Cardiac muscle cell (in vitro differentiated cells and primary cell): ENCODE measurements around the gene SLC7A10. TPM values are rescaled to one million over a fixed set of nuclear protein-coding genes. Genes with fewer than 3 reads are reported as not detected.

Source experiments
- DNase-seq, 2 donors: peaks; one replicate each; pipeline versions ENCODE4 v3.0.0 to v3.0.0-alpha.2; 2010 to 2017; ENCODE audit warnings: low read depth in 1 of 2, low spot score in 1 of 2
- H3K27ac ChIP-seq: fragments of 200-600 bp; sonication (generic); 2 replicates; pipeline ENCODE4 v1.5.1; 2016
- H3K27me3 ChIP-seq: fragments of 200-600 bp; sonication (generic); 2 replicates; pipeline ENCODE4 v1.6.0; 2016; ENCODE audit warnings: control low read depth
- H3K36me3 ChIP-seq: fragments of 200-600 bp; sonication (generic); 2 replicates; pipeline ENCODE4 v1.5.1; 2016; ENCODE audit warnings: control low read depth
- H3K4me1 ChIP-seq: fragments of 200-600 bp; sonication (generic); 2 replicates; pipeline ENCODE4 v1.8.1; 2017; ENCODE audit warnings: low read depth, mild to moderate bottlenecking, mixed run types
- H3K4me3 ChIP-seq: fragments of 200-600 bp; sonication (generic); 2 replicates; pipeline ENCODE4 v1.5.1; 2016; ENCODE audit warnings: mild to moderate bottlenecking
- H3K9me3 ChIP-seq: fragments of 200-600 bp; sonication (generic); 2 replicates; pipeline ENCODE4 v1.5.1; 2017; ENCODE audit warnings: low read depth, mild to moderate bottlenecking, control low read depth
- CTCF ChIP-seq: IDR thresholded peaks from 2 replicates; pipeline ENCODE4 v1.5.1; 2012; ENCODE audit warnings: low read depth, mild to moderate bottlenecking, low read length
- polyA plus RNA-seq: library from polyadenylated mRNA; unstranded; fragments of >200 nt; fragmentation: Nextera tagmentation; extraction: Ambion mirVana; gene quantifications from 2 replicates; pipeline ENCODE4 v1.2.1, GENCODE V29; 2016
- total RNA-seq: library from RNA; depleted of rRNA; stranded (reverse); fragments of >200 nt; gene quantifications from 2 replicates; pipeline ENCODE4 v1.2.3, GENCODE V29; 2016

The SLC7A10 gene
- total and polyA plus RNA-seq, 2 experiments from 2014 or later = not detected

- Histone ChIP-seq H3K27me3 (no peaks in the 10 kb centered on the region), H3K4me3 (no peak overlapping the region), H3K9me3 (no peaks in the 10 kb centered on the region), H3K27ac (no peak overlapping the region), H3K4me1 (no peaks in the 10 kb centered on the region), H3K36me3 (no peaks in the 10 kb centered on the region)
- TF ChIP-seq CTCF = no peak
- DNase-seq = no peak
These were observed 27.3 kb upstream of the SLC7A10 start for GRCh38 chr19:33252971-33253370.

- DNase-seq = no peak
These were observed 26.8 kb upstream of the SLC7A10 start for GRCh38 chr19:33252418-33252962.

DNA sequence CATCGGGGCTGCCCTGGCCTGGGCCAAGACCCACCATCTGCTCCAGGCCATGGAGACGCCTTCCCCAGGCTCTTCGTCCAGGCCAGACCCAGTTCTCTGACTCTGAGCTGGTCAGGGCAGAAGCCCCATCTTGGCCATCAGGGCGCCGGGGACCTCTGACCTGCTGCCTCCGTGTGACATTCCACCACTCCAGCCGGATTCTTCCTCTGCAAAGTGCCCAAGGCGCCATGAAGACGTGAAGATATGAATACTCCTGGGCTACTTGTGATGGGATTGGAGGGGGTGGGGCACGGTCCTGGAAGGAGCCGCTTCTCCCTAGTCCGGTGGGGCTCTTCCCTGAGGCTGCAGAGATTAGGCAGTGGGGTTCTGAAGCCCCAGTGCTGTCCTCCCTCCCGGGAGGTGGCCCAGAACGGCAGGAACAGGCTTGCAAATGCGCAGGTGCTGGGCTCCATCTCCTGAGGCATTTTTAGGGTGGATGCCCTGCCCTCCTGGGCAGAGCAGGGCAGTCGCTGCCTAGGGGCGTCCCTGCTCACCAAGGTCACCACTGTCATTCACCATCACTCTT, 26.0 kb upstream of the SLC7A10 start:
- no peak overlapping the region for H3K4me3 ChIP-seq
- H3K27ac ChIP-seq = no peak overlapping the region
- H3K9me3 ChIP-seq = no peaks in the 10 kb centered on the region
- no peaks in the 10 kb centered on the region for H3K27me3 ChIP-seq
- no peaks in the 10 kb centered on the region for H3K4me1 ChIP-seq
- H3K36me3 ChIP-seq = no peaks in the 10 kb centered on the region
- no peak for TF ChIP-seq CTCF
- no peak for DNase-seq

More at GRCh38 chr19:33252418-33252962, 26.8 kb upstream of the SLC7A10 start:
- TF ChIP-seq CTCF = no peak
- H3K36me3 ChIP-seq = no peaks in the 10 kb centered on the region
- H3K4me1 ChIP-seq = no peaks in the 10 kb centered on the region
- no peak overlapping the region for H3K4me3 ChIP-seq
- no peaks in the 10 kb centered on the region for H3K27me3 ChIP-seq
- no peaks in the 10 kb centered on the region for H3K9me3 ChIP-seq
- H3K27ac ChIP-seq = no peak overlapping the region

DNA sequence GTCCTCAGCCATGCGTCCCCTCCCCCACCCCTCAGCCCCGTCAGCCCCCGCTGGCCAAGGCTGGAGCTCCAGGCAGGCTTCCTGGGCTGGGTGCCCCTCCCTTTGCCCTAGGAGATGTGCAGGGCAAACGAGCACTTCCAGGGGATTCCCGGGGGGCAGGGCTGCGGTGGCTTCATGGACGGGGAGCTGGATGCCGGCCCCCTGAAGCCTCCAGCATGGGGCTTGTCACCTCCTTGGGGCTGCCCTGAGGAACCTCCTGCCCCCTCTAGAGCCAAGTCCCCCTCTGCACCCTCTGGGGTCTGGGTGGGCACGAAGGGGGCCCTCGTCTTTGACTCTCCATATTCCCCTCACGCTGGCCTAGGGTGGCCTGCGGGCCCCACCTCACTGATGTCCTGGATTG, 25.4 kb upstream of the SLC7A10 start:
- TF ChIP-seq CTCF = no peak
- H3K9me3 ChIP-seq = no peaks in the 10 kb centered on the region
- no peak overlapping the region for H3K4me3 ChIP-seq
- H3K4me1 ChIP-seq = no peaks in the 10 kb centered on the region
- H3K27me3 ChIP-seq = no peaks in the 10 kb centered on the region
- H3K36me3 ChIP-seq = no peaks in the 10 kb centered on the region
- DNase-seq = no peak
- no peak overlapping the region for H3K27ac ChIP-seq

- no peak overlapping the region for H3K27ac ChIP-seq
- H3K27me3 ChIP-seq = no peaks in the 10 kb centered on the region
- TF ChIP-seq CTCF = no peak
- no peaks in the 10 kb centered on the region for H3K9me3 ChIP-seq
- DNase-seq = no peak
- no peaks in the 10 kb centered on the region for H3K4me1 ChIP-seq
- no peak overlapping the region for H3K4me3 ChIP-seq
- H3K36me3 ChIP-seq = no peaks in the 10 kb centered on the region
These were observed 24.9 kb upstream of the SLC7A10 start for GRCh38 chr19:33250500-33250899.
